Upper lobe of right lung (tissue), 1 donor: ENCODE measurements around the gene OPCML. TPM values are rescaled to one million over a fixed set of nuclear protein-coding genes. Genes with fewer than 3 reads are reported as not detected.

ENCODE experiments used
- ATAC-seq: fragments of 200-7000 bp; cut with Tn5 transposase; one replicate; pipeline ENCODE4 v1.9.1; 2020; ENCODE audit warnings: mild to moderate bottlenecking, moderate library complexity
- DNase-seq: peaks from one replicate; pipeline ENCODE4 v3.0.0-alpha.2; 2020
- H3K27ac ChIP-seq: fragments of 200-600 bp; one replicate; pipeline ENCODE4 v1.8.0; 2022
- H3K27me3 ChIP-seq: fragments of 200-600 bp; one replicate; pipeline ENCODE4 v1.8.0; 2022; ENCODE audit warnings: mild to moderate bottlenecking
- H3K36me3 ChIP-seq: fragments of 200-600 bp; one replicate; pipeline ENCODE4 v1.8.0; 2022
- H3K4me1 ChIP-seq: fragments of 200-600 bp; one replicate; pipeline ENCODE4 v1.8.0; 2022
- H3K4me3 ChIP-seq: fragments of 200-600 bp; one replicate; pipeline ENCODE4 v1.8.0; 2022; ENCODE audit warnings: mild to moderate bottlenecking
- H3K9me3 ChIP-seq: fragments of 200-600 bp; one replicate; pipeline ENCODE4 v1.8.0; 2022
- intact Hi-C: fragments of 100-400 bp; cut with DNase I; formaldehyde crosslinking; loops from one replicate; pipeline ENCODE4 v1.11.0; 2022
- total RNA-seq: library from RNA; stranded (reverse); fragmentation: NEBNext Ultra II Directional; extraction: Animal tissue kit (Norgen Biotek cat#: 25700); gene quantifications from one replicate; pipeline ENCODE4 v1.2.1, GENCODE V29; 2021
- TF ChIP-seq, protein P1 (sequence below): fragments of 200-600 bp; IDR thresholded peaks from one replicate; pipeline ENCODE4 v1.8.0; 2022; ENCODE audit warnings: antibody characterized with exemption
- donor health status: DM: no; HTN: yes; CAD: no; lungs with severe emphysema.

The OPCML gene
- total RNA-seq, 1 donor from 2014 or later, result not detected

DNA sequence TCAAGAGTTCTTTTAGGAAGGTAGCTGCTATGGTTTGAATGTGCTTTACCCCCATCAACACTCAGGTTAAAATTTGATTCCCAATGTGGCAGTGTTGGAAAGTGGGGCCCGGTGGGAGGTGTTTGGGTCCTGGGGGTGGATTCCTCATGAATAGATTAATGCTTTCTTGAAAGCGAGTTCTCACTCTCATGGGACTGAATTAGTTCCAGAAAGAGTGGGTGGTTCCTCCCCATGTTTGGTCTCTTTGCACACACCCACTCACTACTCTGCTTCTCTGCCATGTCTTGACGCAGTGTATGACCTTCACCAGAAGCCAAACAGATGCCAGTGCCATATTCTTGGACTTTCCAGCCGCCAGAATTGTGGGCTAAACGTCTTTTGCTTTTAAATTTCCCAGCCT is 394.4 kb downstream of the OPCML start:
- no peaks in the 10 kb centered on the region for H3K36me3 ChIP-seq
- H3K27ac ChIP-seq, result no peak overlapping the region
- intact Hi-C loops, result no loop called here
- ATAC-seq (no peak), DNase-seq (no peak)
- H3K4me3 ChIP-seq, result no peak overlapping the region
- H3K27me3 ChIP-seq, result peaks cover 9% of the 10 kb centered on the region
- no peaks in the 10 kb centered on the region for H3K9me3 ChIP-seq
- TF ChIP-seq, protein P1, sequence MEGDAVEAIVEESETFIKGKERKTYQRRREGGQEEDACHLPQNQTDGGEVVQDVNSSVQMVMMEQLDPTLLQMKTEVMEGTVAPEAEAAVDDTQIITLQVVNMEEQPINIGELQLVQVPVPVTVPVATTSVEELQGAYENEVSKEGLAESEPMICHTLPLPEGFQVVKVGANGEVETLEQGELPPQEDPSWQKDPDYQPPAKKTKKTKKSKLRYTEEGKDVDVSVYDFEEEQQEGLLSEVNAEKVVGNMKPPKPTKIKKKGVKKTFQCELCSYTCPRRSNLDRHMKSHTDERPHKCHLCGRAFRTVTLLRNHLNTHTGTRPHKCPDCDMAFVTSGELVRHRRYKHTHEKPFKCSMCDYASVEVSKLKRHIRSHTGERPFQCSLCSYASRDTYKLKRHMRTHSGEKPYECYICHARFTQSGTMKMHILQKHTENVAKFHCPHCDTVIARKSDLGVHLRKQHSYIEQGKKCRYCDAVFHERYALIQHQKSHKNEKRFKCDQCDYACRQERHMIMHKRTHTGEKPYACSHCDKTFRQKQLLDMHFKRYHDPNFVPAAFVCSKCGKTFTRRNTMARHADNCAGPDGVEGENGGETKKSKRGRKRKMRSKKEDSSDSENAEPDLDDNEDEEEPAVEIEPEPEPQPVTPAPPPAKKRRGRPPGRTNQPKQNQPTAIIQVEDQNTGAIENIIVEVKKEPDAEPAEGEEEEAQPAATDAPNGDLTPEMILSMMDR, result no peak
- H3K4me1 ChIP-seq, result peaks cover 3% of the 10 kb centered on the region

DNA sequence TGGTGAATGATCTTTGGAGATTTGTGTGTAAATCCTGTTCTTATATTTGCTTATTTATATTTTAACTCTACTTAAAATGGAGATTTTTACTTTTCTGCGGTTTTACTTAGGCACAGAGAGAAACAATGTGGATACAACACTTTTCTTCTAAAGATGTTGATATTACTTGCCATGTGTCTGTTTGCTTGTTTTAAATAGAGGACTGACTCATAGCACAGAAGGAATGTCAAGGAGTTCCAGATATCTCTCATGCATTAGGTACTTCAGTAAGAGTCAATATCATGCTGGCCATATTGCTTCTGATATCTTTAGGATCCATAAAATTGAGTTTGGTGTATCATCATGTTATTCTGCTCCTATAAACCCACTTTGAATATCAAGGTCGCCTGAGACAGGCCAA is 395.0 kb downstream of the OPCML start:
- H3K4me3 ChIP-seq, result no peak overlapping the region
- H3K9me3 ChIP-seq, result no peaks in the 10 kb centered on the region
- intact Hi-C loops, result no loop called here
- ATAC-seq (no peak), DNase-seq (no peak)
- H3K27ac ChIP-seq, result no peak overlapping the region
- H3K36me3 ChIP-seq, result no peaks in the 10 kb centered on the region
- peaks cover 9% of the 10 kb centered on the region for H3K27me3 ChIP-seq
- TF ChIP-seq, protein P1, result no peak
- H3K4me1 ChIP-seq, result peaks cover 3% of the 10 kb centered on the region

DNA sequence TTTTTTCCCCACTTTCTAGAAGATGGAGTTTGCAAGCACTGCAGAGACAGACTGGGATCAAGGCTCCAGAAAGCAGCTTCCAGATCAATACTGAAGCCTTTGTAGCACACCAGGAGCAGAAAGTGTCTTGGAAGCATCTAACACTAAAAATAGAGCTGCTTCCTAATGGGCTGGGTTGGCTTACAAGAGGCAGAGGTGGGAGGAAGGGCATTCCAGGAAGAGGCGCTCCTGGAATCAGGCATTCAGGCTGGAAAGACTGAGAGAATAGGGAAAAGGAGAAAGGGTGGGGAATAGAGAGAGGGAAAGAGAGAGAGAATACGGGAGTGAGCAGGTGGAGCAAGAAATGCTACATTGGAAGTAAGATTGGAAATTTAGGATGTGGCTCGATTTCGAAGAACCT is 395.9 kb downstream of the OPCML start:
- TF ChIP-seq, protein P1, result no peak
- no peak overlapping the region for H3K27ac ChIP-seq
- no peak overlapping the region for H3K4me3 ChIP-seq
- peaks cover 3% of the 10 kb centered on the region for H3K4me1 ChIP-seq
- ATAC-seq, result no peak
- no peaks in the 10 kb centered on the region for H3K36me3 ChIP-seq
- no peak for DNase-seq
- H3K9me3 ChIP-seq, result no peaks in the 10 kb centered on the region
- intact Hi-C loops, result no loop called here
- H3K27me3 ChIP-seq, result peaks cover 9% of the 10 kb centered on the region

DNA sequence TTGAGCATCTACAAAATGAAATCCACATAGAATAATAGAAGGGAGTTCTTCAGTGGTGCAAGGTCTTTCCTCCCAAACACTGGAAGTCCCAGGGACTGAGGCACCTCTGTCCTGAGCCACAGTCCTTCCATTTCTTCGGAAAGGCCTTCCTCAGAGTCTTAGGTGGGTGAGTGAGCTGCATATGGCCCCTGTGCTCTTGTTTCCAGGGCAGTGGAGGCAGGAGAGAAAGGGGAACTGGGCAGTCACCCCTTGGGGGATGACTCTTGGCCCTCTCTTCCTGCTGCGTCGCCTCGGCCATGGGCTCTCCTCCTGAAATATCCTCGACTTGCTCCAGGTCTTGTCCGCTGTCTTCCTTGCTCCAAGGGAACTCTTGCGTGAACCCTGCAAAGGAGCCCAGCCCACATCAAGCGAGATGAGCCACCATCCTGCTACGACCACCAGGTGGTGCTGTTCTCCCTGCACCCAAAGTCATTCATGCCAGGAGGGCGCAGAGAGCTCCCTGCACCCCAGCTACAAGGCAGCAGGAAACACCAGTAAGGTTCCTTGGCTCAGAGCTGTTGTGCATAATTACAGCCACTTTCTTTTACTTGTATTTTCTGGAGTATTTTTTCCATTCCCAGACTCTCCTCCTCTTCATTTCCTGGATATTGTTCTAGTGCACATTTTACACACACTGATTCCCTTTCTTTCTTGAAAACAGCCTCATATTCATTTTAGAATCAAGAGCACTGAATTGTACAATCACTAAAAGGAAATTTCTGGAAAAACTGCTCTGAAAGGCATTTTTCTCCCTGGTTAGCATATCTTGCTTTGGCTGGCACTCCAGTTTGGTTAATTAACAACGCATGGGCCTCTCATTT is 397.8 kb downstream of the OPCML start:
- DNase-seq (peak; percentile 73), ATAC-seq (peak; percentile 96)
- peaks cover 3% of the 10 kb centered on the region for H3K4me1 ChIP-seq
- H3K9me3 ChIP-seq, result no peaks in the 10 kb centered on the region
- H3K4me3 ChIP-seq, result no peak overlapping the region
- no peaks in the 10 kb centered on the region for H3K36me3 ChIP-seq
- TF ChIP-seq, protein P1, result peak; percentile 89
- H3K27ac ChIP-seq, result no peak overlapping the region
- intact Hi-C loops, result no loop called here
- peaks cover 9% of the 10 kb centered on the region for H3K27me3 ChIP-seq

DNA sequence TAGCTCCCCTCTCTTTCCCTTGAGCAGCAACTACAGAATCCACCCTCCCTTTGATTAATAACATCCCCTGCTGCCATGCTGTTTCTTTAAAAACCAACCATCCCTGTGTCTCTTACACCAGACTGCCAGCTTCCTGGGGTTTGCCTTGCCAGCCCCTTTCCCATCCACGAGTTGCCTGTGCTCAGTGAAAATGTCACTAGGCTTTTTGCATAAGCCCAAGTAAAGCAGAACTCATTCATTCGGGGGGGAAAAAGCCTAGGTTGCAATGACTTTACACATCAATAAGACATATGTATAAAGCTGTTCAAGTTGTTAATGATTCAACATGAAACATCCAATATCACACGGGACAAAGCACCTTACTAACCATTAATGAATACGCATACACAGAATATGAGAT is 398.7 kb downstream of the OPCML start:
- peaks cover 3% of the 10 kb centered on the region for H3K4me1 ChIP-seq
- no peak overlapping the region for H3K27ac ChIP-seq
- TF ChIP-seq, protein P1, result no peak
- intact Hi-C loops, result no loop called here
- H3K36me3 ChIP-seq, result no peaks in the 10 kb centered on the region
- no peak for DNase-seq
- H3K4me3 ChIP-seq, result no peak overlapping the region
- peaks cover 9% of the 10 kb centered on the region for H3K27me3 ChIP-seq
- ATAC-seq, result no peak
- H3K9me3 ChIP-seq, result no peaks in the 10 kb centered on the region
